HCT116 (cell line): ENCODE data around the gene LRP11. TPM values are rescaled to one million over a fixed set of nuclear protein-coding genes. Genes with fewer than 3 reads are reported as not detected.

Experiments used
- ATAC-seq: fragments of 200-7000 bp; cut with Tn5 transposase; 2 replicates; pipeline ENCODE4 v1.9.1; 2020; ENCODE audit warnings: mild to moderate bottlenecking, moderate library complexity
- BruUV-seq: library from RNA; stranded (reverse); fragments of 400-500 nt; replicated peaks from 2 replicates; lab custom pipeline; 2021; lab: Mats Ljungman, UMichigan
- CTCF ChIA-PET: fragments of 300-600 bp; sonication (Branson Sonifier 250); formaldehyde crosslinking; loops from one replicate; lab custom pipeline; 2021; ENCODE audit warnings: antibody characterized with exemption; lab: Charles Lee
- POLR2A ChIA-PET: fragments of 300-600, 350-600 bp; sonication (Branson Sonifier 250); formaldehyde crosslinking; loops from one replicate; lab custom pipeline; 2021; ENCODE audit warnings: antibody characterized with exemption; lab: Charles Lee
- RAD21 ChIA-PET, 2 experiments: fragments of 300-600 bp; sonication (Branson Sonifier 250); formaldehyde crosslinking; loops; one replicate each; lab custom pipeline; 2023; ENCODE audit warnings: low total read pairs in 2 of 2; ENCODE audit not compliant: uncharacterized antibody in 2 of 2, unreplicated experiment in 2 of 2, low non-redundant PET in 1 of 2; lab: Charles Lee
- DNase-seq: peaks from one replicate; pipeline ENCODE4 v3.0.0-alpha.2; 2010; ENCODE audit warnings: low read depth, low spot score
- H2AFZ ChIP-seq: fragments of 200-600 bp; shearing (Covaris generic), sonication (generic); 2 replicates; pipeline ENCODE4 v1.6.1; 2017; ENCODE audit warnings: low read depth, mixed run types, mixed read lengths, antibody characterized with exemption, low read length; ENCODE audit not compliant: poor library complexity, severe bottlenecking
- H3K27ac ChIP-seq: 2 replicates; pipeline ENCODE4 v1.5.1; 2012; ENCODE audit warnings: low read depth, low read length
- H3K27me3 ChIP-seq: fragments of 200-600 bp; sonication (generic); 2 replicates; pipeline ENCODE4 v1.6.1; 2016; ENCODE audit warnings: mixed run types, low read length, mixed read lengths; ENCODE audit not compliant: insufficient read depth
- H3K36me3 ChIP-seq, 2 experiments: fragments of 200-500 bp in 1 of 2; fragments of 200-600 bp in 1 of 2; sonication (Bioruptor generic) in 1 of 2; sonication (generic) in 1 of 2; 2 replicates each; pipeline versions ENCODE4 v1.5.1 to v1.6.1; 2014 to 2016; ENCODE audit warnings: low read length in 2 of 2, inconsistent platforms in 1 of 2, mixed read lengths in 1 of 2, mixed run types in 1 of 2; ENCODE audit not compliant: insufficient read depth in 2 of 2, control insufficient read depth in 1 of 2
- H3K4me1 ChIP-seq, 2 experiments: fragments of 200-600 bp in 1 of 2; sonication (generic) in 1 of 2; 2 replicates each; pipeline versions ENCODE4 v1.5.1 to v1.6.1; 2012 to 2017; ENCODE audit warnings: low read length in 2 of 2, inconsistent platforms in 1 of 2, mild to moderate bottlenecking in 1 of 2, mixed read lengths in 1 of 2, mixed run types in 1 of 2, moderate library complexity in 1 of 2; ENCODE audit not compliant: insufficient read depth in 2 of 2, control insufficient read depth in 1 of 2
- H3K4me2 ChIP-seq: fragments of 200-600 bp; sonication (generic); 2 replicates; pipeline ENCODE4 v1.6.1; 2017; ENCODE audit warnings: mixed run types, low read length, mixed read lengths
- H3K4me3 ChIP-seq, 2 experiments: fragments of 200-600 bp in 1 of 2; sonication (generic) in 1 of 2; replicated peaks in 1 of 2; 2 replicates each; pipeline ENCODE4 v1.5.1; 2011 to 2016; ENCODE audit warnings: low read length in 2 of 2, control low read depth in 1 of 2, low read depth in 1 of 2, mild to moderate bottlenecking in 1 of 2, mixed read lengths in 1 of 2, mixed run types in 1 of 2
- H3K79me2 ChIP-seq: fragments of 200-600 bp; sonication (generic); 2 replicates; pipeline ENCODE4 v1.6.1; 2017; ENCODE audit warnings: mild to moderate bottlenecking, mixed run types, low read length, moderate library complexity, mixed read lengths; ENCODE audit not compliant: insufficient read depth
- H3K9ac ChIP-seq: fragments of 200-600 bp; sonication (generic); 2 replicates; pipeline ENCODE4 v1.6.1; 2016; ENCODE audit warnings: low read length, mixed read lengths
- H3K9me2 ChIP-seq: fragments of 200-600 bp; sonication (generic), shearing (Covaris generic); 2 replicates; pipeline ENCODE4 v1.6.1; 2017; ENCODE audit warnings: mixed run types, mild to moderate bottlenecking, moderate library complexity; ENCODE audit not compliant: insufficient read depth
- H3K9me3 ChIP-seq, 2 experiments: fragments of 200-500 bp in 1 of 2; fragments of 200-600 bp in 1 of 2; sonication (Bioruptor generic) in 1 of 2; sonication (generic) in 1 of 2; 2 replicates each; pipeline ENCODE4 v1.6.1; 2014 to 2017; ENCODE audit warnings: low read length in 2 of 2, mixed read lengths in 2 of 2, inconsistent platforms in 1 of 2, low read depth in 1 of 2, mild to moderate bottlenecking in 1 of 2, mixed run types in 1 of 2, moderate library complexity in 1 of 2; ENCODE audit not compliant: control insufficient read depth in 1 of 2, insufficient read depth in 1 of 2
- H4K20me1 ChIP-seq: fragments of 200-600 bp; sonication (generic), shearing (Covaris generic); 2 replicates; pipeline ENCODE4 v1.6.1; 2017; ENCODE audit warnings: mixed run types, mild to moderate bottlenecking, moderate library complexity; ENCODE audit not compliant: insufficient read depth
- CBX3 ChIP-seq: IDR thresholded peaks from 2 replicates; pipeline ENCODE4 v1.6.1; 2012; ENCODE audit warnings: low read depth
- CEBPB ChIP-seq: IDR thresholded peaks from 2 replicates; pipeline ENCODE4 v1.6.1; 2012; ENCODE audit warnings: low read depth
- EGR1 ChIP-seq: IDR thresholded peaks from 2 replicates; pipeline ENCODE4 v1.6.1; 2012; ENCODE audit warnings: low read depth
- ELF1 ChIP-seq: IDR thresholded peaks from 2 replicates; pipeline ENCODE4 v1.6.1; 2012; ENCODE audit warnings: low read depth, borderline replicate concordance
- EZH2phosphoT487 ChIP-seq: fragments of 200-600 bp; IDR thresholded peaks from 2 replicates; pipeline ENCODE4 v1.6.1; 2018; ENCODE audit warnings: antibody characterized with exemption, borderline replicate concordance
- FOSL1 ChIP-seq: IDR thresholded peaks from 2 replicates; pipeline ENCODE4 v1.6.1; 2012; ENCODE audit warnings: low read depth
- JUND ChIP-seq: IDR thresholded peaks from 2 replicates; pipeline ENCODE4 v1.6.1; 2012
- POLR2A ChIP-seq: IDR thresholded peaks from 2 replicates; pipeline ENCODE4 v1.7.0; 2011; ENCODE audit warnings: borderline replicate concordance; ENCODE audit not compliant: insufficient read depth, insufficient read length; ENCODE audit errors: extremely low read depth
- POLR2AphosphoS5 ChIP-seq: IDR thresholded peaks from 2 replicates; pipeline ENCODE4 v1.6.1; 2011; ENCODE audit warnings: mild to moderate bottlenecking, low read depth, low read length, moderate library complexity
- RAD21 ChIP-seq: IDR thresholded peaks from 2 replicates; pipeline ENCODE4 v1.6.1; 2012; ENCODE audit warnings: low read depth, mild to moderate bottlenecking
- SIN3A ChIP-seq: IDR thresholded peaks from 2 replicates; pipeline ENCODE4 v1.6.1; 2012; ENCODE audit warnings: low read depth
- SP1 ChIP-seq: IDR thresholded peaks from 2 replicates; pipeline ENCODE4 v1.6.1; 2012; ENCODE audit warnings: low read depth
- SRF ChIP-seq: IDR thresholded peaks from 2 replicates; pipeline ENCODE4 v1.6.1; 2012; ENCODE audit warnings: low read depth
- TCF7L2 ChIP-seq: IDR thresholded peaks from 2 replicates; pipeline ENCODE4 v1.7.0; 2011; ENCODE audit warnings: borderline replicate concordance, inconsistent platforms; ENCODE audit not compliant: insufficient read depth, insufficient read length; ENCODE audit errors: extremely low read depth
- YY1 ChIP-seq: IDR thresholded peaks from 2 replicates; pipeline ENCODE4 v1.6.1; 2011; ENCODE audit warnings: low read length, low read depth, moderate library complexity, mild to moderate bottlenecking; ENCODE audit not compliant: insufficient replicate concordance; ENCODE audit errors: extremely low read depth
- ZFX ChIP-seq: fragments of 450-650 bp; IDR thresholded peaks from 2 replicates; pipeline ENCODE4 v1.6.1; 2017
- ZNF274 ChIP-seq: fragments of 200-500 bp; sonication (Bioruptor generic); IDR thresholded peaks from 2 replicates; pipeline ENCODE4 v1.6.1; 2014; ENCODE audit warnings: mild to moderate bottlenecking, low read depth, low read length, inconsistent platforms
- intact Hi-C: fragments of 100-400 bp; cut with micrococcal nuclease; formaldehyde crosslinking; loops from 2 replicates; pipeline ENCODE4 v1.10.0; 2022
- total RNA-seq: library from RNA; stranded (reverse); gene quantifications from one replicate; pipeline ENCODE4 v1.2.1, GENCODE V29; 2021; ENCODE audit not compliant: unreplicated experiment
- TF ChIP-seq, protein P1 (sequence below): IDR thresholded peaks from 2 replicates; pipeline ENCODE4 v1.6.1; 2012
- TF ChIP-seq, protein P2 (sequence below): IDR thresholded peaks from 2 replicates; pipeline ENCODE4 v1.6.1; 2012

Gene LRP11
- total RNA-seq, 1 experiment from 2014 or later, result 27.8 TPM

DNA sequence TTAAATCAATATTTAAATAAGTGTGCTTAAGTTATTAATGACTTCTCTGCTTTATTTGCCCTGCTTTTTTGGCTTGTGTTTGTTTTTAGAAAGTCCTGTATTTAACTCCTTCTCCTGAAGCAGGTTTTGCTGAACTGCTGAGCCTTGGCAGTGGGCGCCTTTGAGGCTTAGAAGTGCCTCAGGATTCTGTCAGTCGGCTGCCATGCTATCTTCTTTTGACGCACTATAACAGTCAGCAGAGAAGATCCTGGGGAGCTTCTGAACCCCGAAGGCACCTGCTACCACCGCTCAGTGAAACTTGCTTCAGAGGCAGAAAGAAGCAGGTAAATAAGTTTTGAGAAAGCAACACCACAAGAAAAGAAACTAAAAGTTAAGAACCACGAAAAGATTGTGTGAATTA lies 92.2 kb downstream of the LRP11 start:
- intact Hi-C loops, result no loop called here
- Histone ChIP-seq H3K9me3 (no peaks in the 10 kb centered on the region), H3K79me2 (peaks cover 37% of the 10 kb centered on the region), H2AFZ (no peak overlapping the region), H3K4me2 (no peak overlapping the region), H3K9me2 (no peaks in the 10 kb centered on the region), H3K27ac (no peak overlapping the region), H4K20me1 (no peaks in the 10 kb centered on the region), H3K4me3 (no peak overlapping the region), H3K36me3 (peaks cover 18 to 22% of the 10 kb centered on the region in 2 experiments; a peak in 3 of 4 replicates), H3K27me3 (no peaks in the 10 kb centered on the region), H3K9ac (no peak overlapping the region), H3K4me1 (peaks cover 2 to 7% of the 10 kb centered on the region in 2 experiments; a peak in 2 of 4 replicates)
- ATAC-seq (no peak), DNase-seq (no peak)
- ChIA-PET POLR2A (no interaction called here), RAD21 (no interaction called here), CTCF (no interaction called here)
- TF ChIP-seq POLR2A (no peak), ZNF274 (no peak)
- no TSS peak for BruUV-seq

DNA sequence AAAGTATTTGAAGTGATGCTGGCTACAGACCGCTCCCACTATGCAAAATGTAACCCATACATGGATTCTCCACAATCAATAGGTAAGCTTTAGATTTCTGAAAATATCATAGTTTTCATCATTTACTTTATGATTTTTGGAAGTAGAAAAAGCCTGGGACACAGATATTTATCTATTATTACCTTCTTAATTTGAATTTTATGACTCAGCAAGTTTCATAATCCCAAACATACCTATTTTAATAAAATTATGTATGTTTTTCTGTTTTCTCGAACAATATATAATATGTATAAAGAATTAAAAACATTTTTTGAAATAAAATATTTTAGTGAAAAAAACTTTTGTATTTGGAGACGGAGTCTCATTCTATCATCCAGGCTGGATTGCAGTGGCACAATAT lies 93.0 kb downstream of the LRP11 start:
- POLR2A ChIA-PET, result no interaction called here
- CTCF ChIA-PET, result no interaction called here

More for the DNA sequence above, 93.0 kb downstream of the LRP11 start:
- H3K4me2 ChIP-seq, result no peak overlapping the region
- H3K27me3 ChIP-seq, result no peaks in the 10 kb centered on the region
- H3K79me2 ChIP-seq, result peaks cover 44% of the 10 kb centered on the region
- no peak overlapping the region for H3K27ac ChIP-seq
- no peak for DNase-seq
- RAD21 ChIA-PET, result no interaction called here
- H3K4me3 ChIP-seq, result no peak overlapping the region
- ATAC-seq, result no peak
- no peaks in the 10 kb centered on the region for H4K20me1 ChIP-seq
- intact Hi-C loops, result no loop called here
- H3K4me1 ChIP-seq, result peaks cover 2 to 14% of the 10 kb centered on the region in 2 experiments; a peak in 2 of 4 replicates
- TF ChIP-seq SP1, result no peak
- TF ChIP-seq, protein P1, sequence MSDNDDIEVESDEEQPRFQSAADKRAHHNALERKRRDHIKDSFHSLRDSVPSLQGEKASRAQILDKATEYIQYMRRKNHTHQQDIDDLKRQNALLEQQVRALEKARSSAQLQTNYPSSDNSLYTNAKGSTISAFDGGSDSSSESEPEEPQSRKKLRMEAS, result no peak
- TF ChIP-seq SRF, result no peak
- no peak for TF ChIP-seq CBX3
- no peak for TF ChIP-seq YY1
- no peak for TF ChIP-seq POLR2AphosphoS5
- TF ChIP-seq ELF1, result no peak
- TF ChIP-seq FOSL1, result no peak
- TF ChIP-seq EZH2phosphoT487, result no peak
- TF ChIP-seq ZNF274, result no peak
- no peak for TF ChIP-seq EGR1
- TF ChIP-seq, protein P2, sequence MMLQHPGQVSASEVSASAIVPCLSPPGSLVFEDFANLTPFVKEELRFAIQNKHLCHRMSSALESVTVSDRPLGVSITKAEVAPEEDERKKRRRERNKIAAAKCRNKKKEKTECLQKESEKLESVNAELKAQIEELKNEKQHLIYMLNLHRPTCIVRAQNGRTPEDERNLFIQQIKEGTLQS, result no peak
- TF ChIP-seq TCF7L2, result no peak
- TF ChIP-seq RAD21, result no peak
- no peak for TF ChIP-seq JUND
- TF ChIP-seq ZFX, result no peak
- no peak for TF ChIP-seq SIN3A
- TF ChIP-seq POLR2A, result no peak
- no peak for TF ChIP-seq CEBPB
- TF ChIP-seq, all 23 proteins: peak for 0
- Histone ChIP-seq H3K36me3 (peaks cover 22 to 24% of the 10 kb centered on the region in 2 experiments; a peak in 3 of 4 replicates), H3K9me2 (no peaks in the 10 kb centered on the region), H2AFZ (no peak overlapping the region), H3K9me3 (peaks cover 0 to 5% of the 10 kb centered on the region in 2 experiments; a peak in 1 of 4 replicates), H3K9ac (no peak overlapping the region)
- BruUV-seq, result no TSS peak
